Testis (tissue), 3 donors: ENCODE data around the gene AS3MT. TPM values are rescaled to one million over a fixed set of nuclear protein-coding genes. Genes with fewer than 3 reads are reported as not detected.
A peak's percentile ranks its signal among the peaks of the same experiment; 100 is the strongest.

Experiments
- DNase-seq: peaks from one replicate; pipeline ENCODE4 v3.0.0-alpha.2; 2019
- H3K27ac ChIP-seq, 2 donors: fragments of 200-600 bp; sonication (generic); one replicate each; pipeline ENCODE4 v1.5.1; 2019
- H3K27me3 ChIP-seq: fragments of 200-600 bp; sonication (generic); one replicate; pipeline ENCODE4 v1.5.1; 2019
- H3K36me3 ChIP-seq: fragments of 200-600 bp; sonication (generic); one replicate; pipeline ENCODE4 v1.5.1; 2017; ENCODE audit warnings: low read depth; ENCODE audit errors: missing control alignments
- H3K4me1 ChIP-seq: fragments of 200-600 bp; sonication (generic); one replicate; pipeline ENCODE4 v1.5.1; 2019
- H3K4me3 ChIP-seq, 2 donors: fragments of 200-600 bp; sonication (generic); one replicate each; pipeline ENCODE4 v1.5.1; 2017 to 2019
- H3K9me3 ChIP-seq: fragments of 200-600 bp; sonication (generic); one replicate; pipeline ENCODE4 v1.5.1; 2017
- POLR2A ChIP-seq: fragments of 450-650 bp; IDR thresholded peaks from one replicate; pipeline ENCODE4 v1.6.1; 2017; ENCODE audit warnings: antibody characterized with exemption, mild to moderate bottlenecking, moderate library complexity
- WGBS, 2 donors: methylation state at CpG; one replicate each; pipeline ENCODE4 v1.1.5; 2018; 5-methylcytosine and 5-hydroxymethylcytosine counted together
- intact Hi-C: fragments of 100-400 bp; cut with DNase I; formaldehyde crosslinking; loops from one replicate; pipeline ENCODE4 v1.15.1; 2023; ENCODE audit warnings: low total_unique reads
- polyA plus RNA-seq: library from polyadenylated mRNA; stranded (reverse); fragments of 350-450 nt; fragmentation: Illumina TruSeq; extraction: RNeasy Lipid Tissue Mini Kit (QIAGEN cat#74804); gene quantifications from one replicate; pipeline ENCODE4 v1.2.3, GENCODE V29; 2014; ENCODE audit warnings: low read depth, low replicate concordance; ENCODE audit not compliant: insufficient read depth
- total RNA-seq, 2 donors: library from RNA; depleted of rRNA; stranded (reverse); fragments of >200 nt; gene quantifications; one replicate each; pipeline ENCODE4 v1.2.3, GENCODE V29; 2016
- TF ChIP-seq, protein P1 (sequence below), 3 experiments: fragments of 450-650 bp in 2 of 3; fragments of 200-600 bp in 1 of 3; sonication (generic) in 1 of 3; IDR thresholded peaks; one replicate each; pipeline ENCODE4 v1.5.1; 2016 to 2019; ENCODE audit warnings: antibody characterized with exemption in 3 of 3, mild to moderate bottlenecking in 2 of 3, moderate library complexity in 1 of 3

The AS3MT gene
- total and polyA plus RNA-seq, 3 donors from 2014 or later: 15.0 to 19.2 (median 18.3) TPM

- intact Hi-C loops: no loop called here
- Histone ChIP-seq H3K27ac (no peak overlapping the region), H3K27me3 (no peaks in the 10 kb centered on the region), H3K36me3 (no peaks in the 10 kb centered on the region), H3K4me1 (peaks cover 8% of the 10 kb centered on the region), H3K4me3 (peak overlapping the region in 1 of 2 donors; percentile 62), H3K9me3 (no peaks in the 10 kb centered on the region)
- WGBS, 2 donors: 66 to 76% methylated on average over 10 of the region's 10 CpGs
- TF ChIP-seq, protein P1, sequence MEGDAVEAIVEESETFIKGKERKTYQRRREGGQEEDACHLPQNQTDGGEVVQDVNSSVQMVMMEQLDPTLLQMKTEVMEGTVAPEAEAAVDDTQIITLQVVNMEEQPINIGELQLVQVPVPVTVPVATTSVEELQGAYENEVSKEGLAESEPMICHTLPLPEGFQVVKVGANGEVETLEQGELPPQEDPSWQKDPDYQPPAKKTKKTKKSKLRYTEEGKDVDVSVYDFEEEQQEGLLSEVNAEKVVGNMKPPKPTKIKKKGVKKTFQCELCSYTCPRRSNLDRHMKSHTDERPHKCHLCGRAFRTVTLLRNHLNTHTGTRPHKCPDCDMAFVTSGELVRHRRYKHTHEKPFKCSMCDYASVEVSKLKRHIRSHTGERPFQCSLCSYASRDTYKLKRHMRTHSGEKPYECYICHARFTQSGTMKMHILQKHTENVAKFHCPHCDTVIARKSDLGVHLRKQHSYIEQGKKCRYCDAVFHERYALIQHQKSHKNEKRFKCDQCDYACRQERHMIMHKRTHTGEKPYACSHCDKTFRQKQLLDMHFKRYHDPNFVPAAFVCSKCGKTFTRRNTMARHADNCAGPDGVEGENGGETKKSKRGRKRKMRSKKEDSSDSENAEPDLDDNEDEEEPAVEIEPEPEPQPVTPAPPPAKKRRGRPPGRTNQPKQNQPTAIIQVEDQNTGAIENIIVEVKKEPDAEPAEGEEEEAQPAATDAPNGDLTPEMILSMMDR (IDR thresholded peaks at IDR 0.05): no peak
- no peak for TF ChIP-seq POLR2A
- DNase-seq: no peak
These were observed 951 bp downstream of the AS3MT start for GRCh38 chr10:102870221-102870620.

DNA sequence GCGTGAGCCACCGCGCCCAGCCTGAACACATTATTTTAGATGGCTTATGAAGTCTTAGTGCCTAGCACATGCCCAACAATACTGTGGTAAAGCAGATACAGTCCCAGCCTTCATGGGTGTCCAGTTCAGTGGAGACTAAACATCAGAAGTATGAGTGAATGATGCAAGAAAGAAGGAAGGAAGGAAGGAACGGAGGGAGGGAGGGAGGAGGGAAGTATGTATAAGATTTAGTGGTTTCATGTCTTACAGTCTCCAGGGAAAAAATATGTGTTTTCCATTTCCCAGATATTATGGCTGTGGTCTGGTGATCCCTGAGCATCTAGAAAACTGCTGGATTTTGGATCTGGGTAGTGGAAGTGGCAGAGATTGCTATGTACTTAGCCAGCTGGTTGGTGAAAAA is 2.9 kb downstream of the AS3MT start:
- DNase-seq: no peak
- Histone ChIP-seq H3K9me3 (no peaks in the 10 kb centered on the region), H3K27me3 (no peaks in the 10 kb centered on the region), H3K4me3 (no peak overlapping the region), H3K36me3 (no peaks in the 10 kb centered on the region), H3K4me1 (peaks cover 8% of the 10 kb centered on the region), H3K27ac (no peak overlapping the region)
- intact Hi-C loops: no loop called here
- TF ChIP-seq, protein P1 (IDR thresholded peaks at IDR 0.05): no peak
- no peak for TF ChIP-seq POLR2A
- 78 to 84% methylated on average over 4 of the region's 4 CpGs for WGBS, 2 donors

GRCh38 chr10:102876747-102877153 is 7.5 kb downstream of the AS3MT start:
- Histone ChIP-seq H3K27me3 (no peaks in the 10 kb centered on the region), H3K27ac (no peak overlapping the region), H3K4me1 (peaks cover 2% of the 10 kb centered on the region), H3K36me3 (no peaks in the 10 kb centered on the region), H3K9me3 (no peaks in the 10 kb centered on the region), H3K4me3 (no peak overlapping the region)
- 72 to 82% methylated on average over 2 of the region's 2 CpGs for WGBS, 2 donors
- DNase-seq: no peak
- intact Hi-C loops: no loop called here
- TF ChIP-seq, protein P1 (IDR thresholded peaks at IDR 0.05): no peak
- TF ChIP-seq POLR2A: no peak

DNA sequence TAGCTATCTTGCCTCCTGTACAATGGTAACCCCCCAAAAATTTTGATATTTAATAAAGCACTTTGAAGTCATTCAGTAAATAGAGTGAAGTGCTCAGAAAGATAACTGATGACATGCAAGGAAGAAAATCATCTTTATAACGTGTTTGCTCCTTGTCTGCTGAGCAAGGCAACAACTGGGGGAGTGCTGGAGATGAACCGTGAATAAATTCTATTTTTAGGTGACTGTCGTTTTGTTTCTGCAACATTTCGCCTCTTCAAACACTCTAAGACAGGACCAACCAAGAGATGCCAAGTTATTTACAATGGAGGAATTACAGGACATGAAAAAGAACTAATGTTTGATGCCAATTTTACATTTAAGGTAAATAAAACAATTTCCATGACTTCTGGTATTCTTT is 9.4 kb downstream of the AS3MT start:
- Histone ChIP-seq H3K4me1 (peaks cover 2% of the 10 kb centered on the region), H3K9me3 (no peaks in the 10 kb centered on the region), H3K4me3 (no peak overlapping the region), H3K27me3 (no peaks in the 10 kb centered on the region), H3K27ac (peak overlapping the region in 1 of 2 donors; percentile 14), H3K36me3 (no peaks in the 10 kb centered on the region)
- peak; percentile 60 for DNase-seq
- whole genome bisulfite sequencing, 2 donors: 52 to 58% methylated on average over 4 of the region's 4 CpGs
- TF ChIP-seq, protein P1 (IDR thresholded peaks at IDR 0.05): no peak
- no peak for TF ChIP-seq POLR2A
- intact Hi-C loops: no loop called here

GRCh38 chr10:102880256-102880655 is 11.0 kb downstream of the AS3MT start:
- intact Hi-C loops: no loop called here
- Histone ChIP-seq H3K9me3 (no peaks in the 10 kb centered on the region), H3K36me3 (no peaks in the 10 kb centered on the region), H3K4me1 (peaks cover 2% of the 10 kb centered on the region), H3K4me3 (no peak overlapping the region), H3K27me3 (no peaks in the 10 kb centered on the region), H3K27ac (no peak overlapping the region)
- TF ChIP-seq, protein P1 (IDR thresholded peaks at IDR 0.05): no peak
- no peak for TF ChIP-seq POLR2A
- no peak for DNase-seq
- 87 to 92% methylated on average over 2 of the region's 2 CpGs for WGBS, 2 donors
